H1 (cell line): Measurements from ENCODE around the gene SLC16A9. TPM values are rescaled to one million over a fixed set of nuclear protein-coding genes. Genes with fewer than 3 reads are reported as not detected.

ENCODE experiments used
- CTCF ChIA-PET: fragments of 300-600 bp; sonication (Branson Sonifier 250); formaldehyde crosslinking; loops from one replicate; lab custom pipeline; 2021; ENCODE audit not compliant: partially characterized antibody; lab: Charles Lee
- POLR2A ChIA-PET: fragments of 300-600 bp; sonication (Branson Sonifier 250); formaldehyde crosslinking; loops from one replicate; lab custom pipeline; 2021; ENCODE audit warnings: inconsistent platforms; ENCODE audit not compliant: partially characterized antibody; lab: Charles Lee
- DNase-seq, 2 experiments: peaks; one replicate each; pipeline versions ENCODE4 v3.0.0 to v3.0.0-alpha.2; 2010 to 2022; ENCODE audit warnings: low spot score in 2 of 2, low read depth in 1 of 2, mixed read lengths in 1 of 2
- FAIRE-seq: peaks from 2 replicates; lab custom pipeline; 2011; peaks lifted over from hg19 to GRCh38; lab: Jason Lieb, UNC
- H2AFZ ChIP-seq: 2 replicates; pipeline ENCODE4 v1.8.1; 2012; ENCODE audit warnings: low read length, inconsistent platforms
- H2AK5ac ChIP-seq: 2 replicates; pipeline ENCODE4 v1.6.1; 2013; ENCODE audit warnings: low read depth, low read length
- H2BK120ac ChIP-seq: replicated peaks from 2 replicates; pipeline ENCODE3; 2013; ENCODE audit warnings: low read depth, low read length, inconsistent platforms
- H2BK12ac ChIP-seq: 2 replicates; pipeline ENCODE4 v1.6.1; 2013; ENCODE audit warnings: low read depth, low read length
- H2BK15ac ChIP-seq: 2 replicates; pipeline ENCODE4 v1.6.1; 2013; ENCODE audit warnings: low read length
- H2BK20ac ChIP-seq: 2 replicates; pipeline ENCODE4 v1.6.1; 2013; ENCODE audit warnings: low read length
- H2BK5ac ChIP-seq: 2 replicates; pipeline ENCODE4 v1.6.1; 2013; ENCODE audit warnings: low read depth, low read length
- H3K14ac ChIP-seq: 2 replicates; pipeline ENCODE4 v1.6.1; 2013; ENCODE audit warnings: inconsistent platforms; ENCODE audit not compliant: insufficient read length
- H3K18ac ChIP-seq: 2 replicates; pipeline ENCODE4 v1.6.1; 2013; ENCODE audit warnings: low read length; ENCODE audit errors: extremely low read depth
- H3K23ac ChIP-seq: 2 replicates; pipeline ENCODE4 v1.6.1; 2013; ENCODE audit warnings: inconsistent platforms; ENCODE audit not compliant: insufficient read length
- H3K23me2 ChIP-seq: 2 replicates; pipeline ENCODE4 v1.6.1; 2013; ENCODE audit warnings: low read depth, low read length
- H3K27ac ChIP-seq: 2 replicates; pipeline ENCODE4 v1.6.1; 2011; ENCODE audit warnings: low read depth, low read length, inconsistent platforms
- H3K27me3 ChIP-seq, 4 experiments: replicated peaks in 1 of 4; 1 replicate in 1 of 4; 2 replicates in 3 of 4; pipeline versions ENCODE4 v1.6.1 to v1.8.1; 2011 to 2013; ENCODE audit warnings: low read length in 3 of 4, mild to moderate bottlenecking in 3 of 4, inconsistent platforms in 2 of 4, mixed read lengths in 2 of 4, moderate library complexity in 1 of 4; ENCODE audit not compliant: control insufficient read depth in 3 of 4, insufficient read depth in 3 of 4; ENCODE audit errors: extremely low read depth in 1 of 4
- H3K36me3 ChIP-seq, 4 experiments: 2 replicates each; pipeline versions ENCODE4 v1.6.1 to v1.8.1; 2011 to 2013; ENCODE audit warnings: mild to moderate bottlenecking in 4 of 4, low read length in 3 of 4, moderate library complexity in 2 of 4, control low read depth in 1 of 4, inconsistent platforms in 1 of 4; ENCODE audit not compliant: insufficient read depth in 4 of 4, control insufficient read depth in 2 of 4
- H3K4ac ChIP-seq: replicated peaks from 2 replicates; pipeline ENCODE3; 2013; ENCODE audit warnings: low read length, low read depth, mixed read lengths, inconsistent platforms; ENCODE audit not compliant: insufficient read length
- H3K4me1 ChIP-seq, 4 experiments: replicated peaks in 1 of 4; 1 replicate in 1 of 4; 2 replicates in 3 of 4; pipeline versions ENCODE4 v1.6.1 to v1.8.1; 2011 to 2013; ENCODE audit warnings: low read length in 3 of 4, inconsistent platforms in 2 of 4, mixed read lengths in 1 of 4; ENCODE audit not compliant: insufficient read depth in 4 of 4, control insufficient read depth in 3 of 4
- H3K4me2 ChIP-seq, 2 experiments: 2 replicates each; pipeline versions ENCODE4 v1.6.1 to v1.8.1; 2011 to 2013; ENCODE audit warnings: low read depth in 2 of 2, low read length in 2 of 2, control low read depth in 1 of 2, inconsistent platforms in 1 of 2, mild to moderate bottlenecking in 1 of 2; ENCODE audit not compliant: insufficient read depth in 1 of 2
- H3K4me3 ChIP-seq, 4 experiments: fragments of 200-600, 300-600 bp in 1 of 4; sonication (generic), shearing (Covaris generic), sonication (Bioruptor Twin) in 1 of 4; 2 replicates each; pipeline versions ENCODE4 v1.5.1 to v1.8.1; 2011 to 2016; ENCODE audit warnings: low read length in 4 of 4, low read depth in 3 of 4, control low read depth in 2 of 4, inconsistent platforms in 2 of 4, mild to moderate bottlenecking in 2 of 4, mixed read lengths in 1 of 4, moderate library complexity in 1 of 4; ENCODE audit not compliant: insufficient read depth in 2 of 4; ENCODE audit errors: extremely low read depth in 1 of 4
- H3K56ac ChIP-seq: replicated peaks from 2 replicates; pipeline ENCODE3; 2013; ENCODE audit warnings: low read depth, mild to moderate bottlenecking, mixed read lengths, low read length, inconsistent platforms; ENCODE audit not compliant: insufficient read length
- H3K79me1 ChIP-seq: 2 replicates; pipeline ENCODE4 v1.6.1; 2013; ENCODE audit warnings: low read depth, low read length, control low read depth
- H3K79me2 ChIP-seq, 2 experiments: 2 replicates each; pipeline versions ENCODE4 v1.6.1 to v1.8.1; 2012 to 2013; ENCODE audit warnings: low read length in 2 of 2, mild to moderate bottlenecking in 2 of 2, inconsistent platforms in 1 of 2; ENCODE audit not compliant: insufficient read depth in 2 of 2, control insufficient read depth in 1 of 2
- H3K9ac ChIP-seq, 4 experiments: replicated peaks in 1 of 4; 1 replicate in 1 of 4; 2 replicates in 3 of 4; pipeline versions ENCODE4 v1.6.1 to v1.8.1; 2011 to 2013; ENCODE audit warnings: low read depth in 3 of 4, low read length in 3 of 4, control low read depth in 2 of 4, mild to moderate bottlenecking in 2 of 4, moderate library complexity in 2 of 4, inconsistent platforms in 1 of 4; ENCODE audit errors: extremely low read depth in 1 of 4
- H3K9me3 ChIP-seq, 2 experiments: 2 replicates each; pipeline versions ENCODE4 v1.6.1 to v1.8.1; 2012 to 2013; ENCODE audit warnings: mild to moderate bottlenecking in 2 of 2, moderate library complexity in 2 of 2, control low read depth in 1 of 2, inconsistent platforms in 1 of 2, low read depth in 1 of 2, low read length in 1 of 2, mixed read lengths in 1 of 2; ENCODE audit not compliant: insufficient read depth in 2 of 2
- H4K20me1 ChIP-seq, 2 experiments: replicated peaks in 1 of 2; 2 replicates each; pipeline versions ENCODE3 to v1.8.1; 2011 to 2013; ENCODE audit warnings: inconsistent platforms in 2 of 2, low read length in 2 of 2, mild to moderate bottlenecking in 1 of 2; ENCODE audit not compliant: insufficient read depth in 2 of 2, control insufficient read depth in 1 of 2
- H4K5ac ChIP-seq: 2 replicates; pipeline ENCODE4 v1.6.1; 2013; ENCODE audit warnings: low read length, low read depth, mixed read lengths, inconsistent platforms; ENCODE audit not compliant: insufficient read length
- H4K8ac ChIP-seq: 2 replicates; pipeline ENCODE4 v1.8.0; 2013; ENCODE audit warnings: mild to moderate bottlenecking, moderate library complexity, low read length, inconsistent platforms; ENCODE audit not compliant: insufficient read depth; ENCODE audit errors: extremely low read depth
- H4K91ac ChIP-seq: replicated peaks from 2 replicates; pipeline ENCODE3; 2013; ENCODE audit warnings: low read length, mixed read lengths, inconsistent platforms; ENCODE audit not compliant: insufficient read length
- HDAC2 ChIP-seq, 2 experiments: fragments of 300-600 bp in 1 of 2; sonication (generic) in 1 of 2; IDR thresholded peaks; 2 replicates each; pipeline ENCODE4 v1.6.1; 2011 to 2012; ENCODE audit warnings: low read depth in 2 of 2, low read length in 2 of 2, mild to moderate bottlenecking in 2 of 2, moderate library complexity in 2 of 2, borderline replicate concordance in 1 of 2, inconsistent platforms in 1 of 2
- TCF12 ChIP-seq: IDR thresholded peaks from 2 replicates; pipeline ENCODE4 v1.6.1; 2011; ENCODE audit warnings: low read depth, mild to moderate bottlenecking, low read length
- WGBS, 2 experiments: shearing (Covaris generic) in 1 of 2; methylation state at CpG; one replicate each; pipeline versions ENCODE4 v1.1.6 to v1.1.7; 2013 to 2015; ENCODE audit warnings: low lambda C conversion rate in 2 of 2, mixed read lengths in 2 of 2, inconsistent platforms in 1 of 2, low coverage in 1 of 2, missing lambda C conversion rate in 1 of 2; ENCODE audit not compliant: insufficient replicate concordance in 2 of 2, insufficient coverage in 1 of 2, insufficient read length in 1 of 2; ENCODE audit errors: extremely low coverage in 1 of 2, missing lambda C conversion rate in 1 of 2; 5-methylcytosine and 5-hydroxymethylcytosine counted together
- polyA plus RNA-seq, 7 experiments: library from polyadenylated mRNA; depleted of rRNA in 3 of 7; stranded (reverse) in 5 of 7; unstranded in 2 of 7; fragments of >200 nt in 5 of 7; fragments of 200-250 nt in 2 of 7; gene quantifications; 1 replicate in 5 of 7; 2 replicates in 1 of 7; 4 replicates in 1 of 7; pipeline versions ENCODE4 v1.2.1 to v1.2.3, GENCODE V29; 2011 to 2013; ENCODE audit warnings: missing spikeins in 2 of 7, mixed read lengths in 2 of 7
- total RNA-seq: library from RNA; stranded (reverse); fragmentation: NEBNext Ultra II Directional; extraction: Animal tissue kit (Norgen Biotek cat#: 25700); gene quantifications from 2 replicates; pipeline ENCODE4 v1.2.1, GENCODE V29; 2021
- TF ChIP-seq, protein P1 (sequence below), 3 experiments: IDR thresholded peaks; 1 replicate in 2 of 3; 2 replicates in 1 of 3; pipeline versions ENCODE4 v1.5.1 to v1.6.1; 2011; ENCODE audit warnings: low read length in 3 of 3, mild to moderate bottlenecking in 3 of 3, inconsistent platforms in 2 of 3, low read depth in 1 of 3, moderate library complexity in 1 of 3; ENCODE audit not compliant: insufficient read depth in 1 of 3; ENCODE audit errors: control extremely low read depth in 1 of 3

The SLC16A9 gene
- total and polyA plus RNA-seq, 2 of the 8 experiments (the other 6 are each of a cell fraction or from before 2014, with no cell fraction given), result 11.2 to 20.5 TPM

DNA sequence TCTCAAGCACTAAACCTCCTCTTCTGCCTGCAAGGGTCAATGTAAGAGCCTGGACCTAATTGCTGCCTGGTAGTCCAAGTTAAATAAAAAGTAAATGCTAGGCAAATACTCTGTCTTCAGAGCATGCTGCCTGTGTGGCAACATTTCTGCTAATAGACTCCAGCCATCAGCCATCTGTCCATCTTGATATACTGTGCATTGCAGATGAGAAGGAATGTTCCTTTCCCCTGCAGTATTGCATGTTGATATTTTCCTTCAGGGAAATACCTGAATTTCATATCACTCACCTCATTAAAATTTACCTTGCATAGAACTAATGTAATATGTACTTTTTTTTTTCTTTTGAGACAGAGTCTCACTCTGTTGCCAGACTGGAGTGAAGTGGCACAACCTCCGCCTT is 87.9 kb downstream of the SLC16A9 start:
- Histone ChIP-seq H4K91ac (no peak overlapping the region), H3K56ac (no peak overlapping the region), H3K18ac (no peak overlapping the region), H2BK12ac (no peak overlapping the region), H2AFZ (no peak overlapping the region), H2BK5ac (no peak overlapping the region), H4K20me1 (no peaks in the 10 kb centered on the region), H3K4me3 (no peak overlapping the region), H3K79me2 (no peaks in the 10 kb centered on the region), H2AK5ac (no peak overlapping the region), H3K4ac (no peak overlapping the region), H3K27ac (no peak overlapping the region), H3K4me2 (no peak overlapping the region), H2BK15ac (no peak overlapping the region), H3K36me3 (no peaks in the 10 kb centered on the region), H3K23me2 (no peaks in the 10 kb centered on the region), H3K14ac (no peak overlapping the region), H3K4me1 (peaks cover under 1 to 4% (median 4%) of the 10 kb centered on the region in 4 experiments; a peak in 4 of 7 replicates), H3K23ac (no peak overlapping the region), H4K8ac (no peak overlapping the region), H3K9ac (no peak overlapping the region), H3K9me3 (no peaks in the 10 kb centered on the region), H2BK120ac (no peak overlapping the region), H4K5ac (no peak overlapping the region), H2BK20ac (no peak overlapping the region), H3K79me1 (no peaks in the 10 kb centered on the region), H3K27me3 (no peaks in the 10 kb centered on the region)
- WGBS, 2 experiments, result 100% methylated on average over 1 of the region's 1 CpG; no CpG with 5 or more reads in 1 of the 2 experiments
- no peak for FAIRE-seq
- CTCF ChIA-PET, result interaction anchor here (0.7 to 8.5 kb wide), 35 partner anchors 12 to 673 kb away, joined by 3 to 77 read pairs (median 4); no protein-coding TSS in a partner anchor
- no peak for DNase-seq
- POLR2A ChIA-PET, result no interaction called here
- TF ChIP-seq, protein P1, sequence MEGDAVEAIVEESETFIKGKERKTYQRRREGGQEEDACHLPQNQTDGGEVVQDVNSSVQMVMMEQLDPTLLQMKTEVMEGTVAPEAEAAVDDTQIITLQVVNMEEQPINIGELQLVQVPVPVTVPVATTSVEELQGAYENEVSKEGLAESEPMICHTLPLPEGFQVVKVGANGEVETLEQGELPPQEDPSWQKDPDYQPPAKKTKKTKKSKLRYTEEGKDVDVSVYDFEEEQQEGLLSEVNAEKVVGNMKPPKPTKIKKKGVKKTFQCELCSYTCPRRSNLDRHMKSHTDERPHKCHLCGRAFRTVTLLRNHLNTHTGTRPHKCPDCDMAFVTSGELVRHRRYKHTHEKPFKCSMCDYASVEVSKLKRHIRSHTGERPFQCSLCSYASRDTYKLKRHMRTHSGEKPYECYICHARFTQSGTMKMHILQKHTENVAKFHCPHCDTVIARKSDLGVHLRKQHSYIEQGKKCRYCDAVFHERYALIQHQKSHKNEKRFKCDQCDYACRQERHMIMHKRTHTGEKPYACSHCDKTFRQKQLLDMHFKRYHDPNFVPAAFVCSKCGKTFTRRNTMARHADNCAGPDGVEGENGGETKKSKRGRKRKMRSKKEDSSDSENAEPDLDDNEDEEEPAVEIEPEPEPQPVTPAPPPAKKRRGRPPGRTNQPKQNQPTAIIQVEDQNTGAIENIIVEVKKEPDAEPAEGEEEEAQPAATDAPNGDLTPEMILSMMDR (IDR thresholded peaks at IDR 0.05; ENCODE audit: control extremely low read depth in 1 of 3, insufficient read depth in 1 of 3, low read depth in 1 of 3, low read length in 3 of 3), result no peak
- TF ChIP-seq HDAC2 (IDR thresholded peaks at IDR 0.05; ENCODE audit: borderline replicate concordance in 1 of 2, low read depth in 2 of 2, low read length in 2 of 2), result no peak
- no peak for TF ChIP-seq TCF12
